ES-I3 (cell line): ENCODE results near the gene GORASP2.
A peak's percentile ranks its signal among the peaks of the same experiment; 100 is the strongest.

ENCODE experiments used
- H3K36me3 ChIP-seq: 2 replicates; pipeline ENCODE4 v1.6.1; 2013; ENCODE audit warnings: mild to moderate bottlenecking, low read length, control low read depth, moderate library complexity; ENCODE audit not compliant: insufficient read depth
- H3K4me1 ChIP-seq: 2 replicates; pipeline ENCODE4 v1.6.1; 2013; ENCODE audit warnings: mild to moderate bottlenecking, control low read depth, low read length; ENCODE audit not compliant: insufficient read depth
- H3K9ac ChIP-seq: 2 replicates; pipeline ENCODE4 v1.6.1; 2013; ENCODE audit warnings: low read depth, mild to moderate bottlenecking, low read length, moderate library complexity
- H3K9me3 ChIP-seq: 2 replicates; pipeline ENCODE4 v1.6.1; 2013; ENCODE audit warnings: mild to moderate bottlenecking, low read length, moderate library complexity; ENCODE audit not compliant: control insufficient read depth, insufficient read depth

Gene GORASP2

DNA sequence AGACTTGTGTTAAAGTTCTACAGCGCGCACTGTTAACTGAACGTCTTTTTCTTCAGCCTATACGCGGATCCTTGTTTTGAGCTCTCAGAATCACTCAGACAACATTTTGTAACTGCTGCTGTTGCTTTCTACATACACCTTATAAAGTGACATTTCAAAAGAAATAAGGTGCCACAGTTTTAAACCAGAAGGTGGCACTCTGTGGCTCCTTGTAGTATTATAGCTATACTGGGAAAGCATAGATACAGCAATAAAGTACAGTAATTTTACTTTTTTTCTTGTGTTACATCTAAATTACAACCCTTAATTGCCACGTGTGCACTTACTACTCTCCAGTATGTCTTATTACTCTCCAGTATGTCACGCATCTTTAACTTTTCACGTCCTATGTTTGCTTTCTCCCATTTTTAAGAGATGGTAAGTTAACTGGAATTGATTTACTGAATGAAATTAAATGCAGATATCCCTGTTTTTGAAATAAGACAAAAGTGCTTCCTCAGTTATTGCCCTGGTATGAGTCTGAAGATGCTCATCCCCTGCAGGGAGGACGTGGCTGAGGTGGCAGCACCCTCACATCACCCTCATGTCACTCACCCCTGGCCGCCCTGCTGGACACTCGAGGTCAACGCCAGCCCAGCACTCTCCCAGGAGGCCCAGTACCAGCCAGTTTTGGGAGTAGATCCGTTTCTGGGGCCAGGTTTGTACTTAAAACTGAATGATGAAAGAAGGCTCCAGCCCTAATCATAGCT, 37.8 kb downstream of the GORASP2 start:
- no peaks in the 10 kb centered on the region for H3K9me3 ChIP-seq
- H3K9ac ChIP-seq: no peak overlapping the region
- H3K4me1 ChIP-seq: no peaks in the 10 kb centered on the region
- peaks cover 28% of the 10 kb centered on the region for H3K36me3 ChIP-seq

DNA sequence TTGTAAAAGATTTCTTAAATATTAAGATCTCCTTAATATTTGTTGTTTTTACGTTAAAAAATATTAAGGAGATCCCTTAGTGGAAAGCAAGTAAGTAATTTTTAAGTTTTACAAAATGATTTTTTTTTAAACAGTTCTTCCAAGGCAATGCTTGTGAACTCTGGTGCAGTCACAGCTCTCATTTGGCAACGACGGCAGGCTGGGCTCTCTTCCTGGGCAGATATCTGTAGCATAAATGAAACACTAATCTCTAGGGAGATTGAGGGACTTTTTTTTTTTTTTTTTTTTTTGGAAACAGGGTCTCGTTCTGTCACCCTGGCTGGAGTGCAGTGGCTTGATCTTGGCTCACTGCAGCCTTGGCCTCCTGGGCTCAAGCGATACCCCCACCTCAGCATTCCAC, 38.5 kb downstream of the GORASP2 start:
- peaks cover 21% of the 10 kb centered on the region for H3K36me3 ChIP-seq
- no peak overlapping the region for H3K9ac ChIP-seq
- no peaks in the 10 kb centered on the region for H3K4me1 ChIP-seq
- H3K9me3 ChIP-seq: no peaks in the 10 kb centered on the region

DNA sequence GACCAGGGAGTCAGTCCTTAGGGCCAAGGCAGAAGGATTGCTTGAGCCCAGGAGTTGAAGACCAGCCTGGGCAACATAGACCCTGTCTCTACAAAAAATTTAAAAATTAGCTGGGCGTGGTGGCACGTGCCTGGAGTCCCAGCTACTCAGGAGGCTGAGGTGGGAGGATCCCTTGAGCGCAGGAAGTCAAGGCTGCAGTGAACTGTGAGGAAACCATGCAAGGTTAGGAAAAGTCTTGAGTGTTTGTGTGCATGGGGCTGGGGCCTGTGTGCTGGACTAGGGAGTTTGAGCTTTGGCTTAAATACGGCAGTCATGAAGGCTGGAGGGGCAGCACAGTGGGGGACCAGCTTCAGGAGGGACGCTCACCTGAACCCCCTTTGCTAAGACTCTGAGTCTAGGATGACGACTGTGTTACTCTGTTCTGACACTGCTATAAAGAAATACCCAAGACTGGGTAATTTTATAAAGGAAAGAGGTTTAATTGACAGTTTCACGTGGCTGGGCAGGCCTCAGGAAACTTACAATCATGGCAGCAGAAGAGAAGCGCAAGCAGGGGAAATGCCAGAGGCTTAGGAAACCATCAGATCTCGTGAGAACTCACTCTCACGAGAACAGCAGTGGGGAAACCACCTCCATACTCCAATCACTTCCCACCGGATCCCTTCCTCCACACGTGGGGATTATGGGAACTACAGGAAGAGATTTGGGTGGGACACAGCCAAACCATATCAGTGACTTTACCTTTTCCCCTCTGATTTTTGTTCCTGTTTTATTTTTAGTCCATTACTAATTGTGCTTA, 39.4 kb downstream of the GORASP2 start:
- no peak overlapping the region for H3K9ac ChIP-seq
- no peaks in the 10 kb centered on the region for H3K9me3 ChIP-seq
- no peaks in the 10 kb centered on the region for H3K4me1 ChIP-seq
- peaks cover 18% of the 10 kb centered on the region for H3K36me3 ChIP-seq

DNA sequence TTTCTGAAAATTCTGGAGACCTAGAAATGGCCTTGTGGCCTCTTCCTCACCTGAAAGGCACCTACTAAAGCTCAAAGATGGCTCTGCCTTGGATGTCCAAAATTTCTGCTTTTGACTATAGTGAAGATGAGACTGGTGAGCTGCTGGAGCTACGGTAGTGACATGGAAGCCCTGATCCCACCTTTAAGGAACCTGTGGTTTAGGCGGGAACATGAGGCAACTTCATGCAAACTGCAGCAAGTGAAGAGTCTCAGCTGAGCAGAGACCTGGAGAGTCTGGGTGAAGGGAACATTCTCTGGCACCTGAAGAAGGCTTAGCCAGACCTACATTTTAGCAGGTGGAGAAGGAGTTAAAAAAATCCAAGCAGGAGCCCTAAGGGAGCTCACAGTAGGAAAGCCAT, 40.0 kb downstream of the GORASP2 start:
- Histone ChIP-seq H3K4me1 (no peaks in the 10 kb centered on the region), H3K36me3 (peaks cover 12% of the 10 kb centered on the region; the same call in 1 of the 2 replicates), H3K9me3 (no peaks in the 10 kb centered on the region), H3K9ac (no peak overlapping the region)

DNA sequence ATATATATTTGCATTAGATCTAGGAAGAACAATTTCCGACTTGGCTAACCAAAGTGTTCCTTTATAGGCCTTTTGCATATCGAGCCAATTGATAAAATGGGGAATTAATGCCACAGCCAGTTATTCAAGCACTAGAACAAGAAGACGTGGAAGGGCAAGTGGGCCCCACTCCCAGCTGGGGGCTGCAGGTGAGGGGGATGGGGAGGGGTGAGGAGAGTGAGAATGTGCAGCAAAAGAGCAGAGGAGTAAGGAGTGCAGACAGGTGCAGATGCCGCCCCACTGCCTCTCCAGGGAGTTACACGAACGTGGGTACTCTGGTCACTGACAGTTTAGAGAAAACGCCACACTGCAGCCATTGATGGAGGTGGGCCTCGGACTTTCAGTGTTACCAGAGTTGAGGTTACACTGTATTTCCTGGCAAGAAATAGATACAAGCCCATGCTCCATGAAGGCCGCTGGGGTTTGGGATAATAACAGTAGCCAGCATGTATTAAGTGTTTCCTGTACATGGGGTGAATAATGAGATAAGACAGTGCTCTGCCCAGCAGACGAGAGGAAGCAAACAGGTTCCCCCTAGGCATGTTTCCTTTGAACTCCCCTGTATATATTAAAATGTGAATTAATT, 40.9 kb downstream of the GORASP2 start:
- H3K9me3 ChIP-seq: no peaks in the 10 kb centered on the region
- H3K9ac ChIP-seq: no peak overlapping the region
- peaks cover 4% of the 10 kb centered on the region; the same call in 1 of the 2 replicates for H3K4me1 ChIP-seq
- peaks cover 12% of the 10 kb centered on the region; the same call in 1 of the 2 replicates for H3K36me3 ChIP-seq

DNA sequence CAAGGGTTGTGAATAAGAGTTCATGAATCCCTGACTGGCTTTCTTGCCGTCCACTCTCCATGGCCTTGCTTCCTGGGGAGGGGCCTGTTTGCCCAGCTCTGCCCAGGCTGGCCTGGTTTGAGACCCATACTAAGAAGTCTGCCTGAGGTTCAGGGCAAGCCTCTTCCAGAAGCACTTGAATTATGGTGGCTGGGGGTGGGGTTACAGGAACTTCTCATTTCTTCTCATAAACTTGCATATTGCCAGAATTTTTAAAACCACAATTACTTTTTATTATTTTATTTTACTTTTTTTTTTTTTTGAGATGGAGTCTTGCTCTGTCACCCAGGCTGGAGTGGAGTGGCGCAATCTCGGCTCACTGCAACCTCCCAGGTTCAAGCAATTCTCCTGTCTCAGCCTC, 42.0 kb downstream of the GORASP2 start:
- Histone ChIP-seq H3K9ac (no peak overlapping the region), H3K36me3 (peaks cover 9% of the 10 kb centered on the region; the same call in 1 of the 2 replicates), H3K9me3 (no peaks in the 10 kb centered on the region), H3K4me1 (peaks cover 5% of the 10 kb centered on the region; the same call in 1 of the 2 replicates)

DNA sequence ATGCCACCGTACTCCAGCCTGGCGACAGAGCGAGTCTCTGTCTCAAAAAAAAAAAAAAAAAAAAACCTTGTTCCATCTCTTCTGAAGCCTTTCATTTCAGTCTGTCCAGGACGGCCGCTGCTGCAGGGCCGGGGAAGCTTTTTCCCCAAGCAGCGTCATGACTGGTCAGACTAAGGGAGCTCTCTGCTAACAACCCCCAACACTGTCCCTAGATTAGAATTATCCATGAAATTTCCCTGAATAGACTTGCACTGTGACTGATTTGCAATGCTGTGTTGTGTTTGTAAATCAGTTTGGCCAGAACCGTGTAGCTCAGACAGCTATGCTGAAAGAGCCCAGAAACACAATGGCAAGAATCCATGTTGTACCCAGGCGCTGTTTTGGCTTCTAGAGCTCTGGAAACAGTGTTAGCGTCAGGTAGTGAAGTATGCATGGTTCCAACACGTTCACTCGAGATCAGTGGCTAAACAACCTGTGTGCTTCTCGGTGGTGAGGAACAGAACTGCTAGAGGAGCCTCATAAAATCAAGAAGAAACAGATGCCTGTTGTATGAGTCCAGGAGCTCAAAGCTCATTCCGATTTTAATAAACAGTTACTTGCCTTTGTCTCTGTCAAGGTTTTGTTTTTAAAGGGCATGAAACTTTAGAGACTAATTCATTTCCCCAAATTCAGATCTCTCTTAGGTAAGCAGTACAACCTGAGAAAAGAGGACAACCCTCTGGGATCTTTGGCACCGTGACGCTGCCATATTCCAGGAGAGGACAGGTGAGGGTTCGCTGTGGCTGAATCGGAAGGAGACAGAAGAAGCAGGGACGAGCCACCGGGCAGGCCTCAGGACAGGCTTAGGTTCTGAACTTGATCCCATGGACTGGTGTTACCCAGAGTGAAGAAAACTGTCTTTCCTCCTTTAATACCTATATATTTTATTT, 43.5 kb downstream of the GORASP2 start:
- no peak overlapping the region for H3K9ac ChIP-seq
- H3K4me1 ChIP-seq: peaks cover 5% of the 10 kb centered on the region; the same call in 1 of the 2 replicates
- no peaks in the 10 kb centered on the region for H3K9me3 ChIP-seq
- H3K36me3 ChIP-seq: no peaks in the 10 kb centered on the region

DNA sequence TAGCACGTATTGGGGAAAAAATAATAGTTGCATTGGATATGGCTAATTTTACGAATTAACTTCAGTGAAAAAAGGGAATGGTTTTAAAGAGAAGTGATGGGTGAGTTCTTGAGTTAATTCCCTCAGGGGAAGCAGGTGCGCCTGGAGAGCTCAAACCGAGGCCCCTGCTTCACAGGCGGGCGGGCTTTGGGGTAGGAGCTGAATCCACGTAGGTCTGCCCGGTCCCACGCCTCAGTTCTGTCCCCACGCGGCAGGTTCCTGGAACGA, 44.1 kb downstream of the GORASP2 start:
- H3K9ac ChIP-seq: peak overlapping the region; percentile 30; the same call in 1 of the 2 replicates

DNA sequence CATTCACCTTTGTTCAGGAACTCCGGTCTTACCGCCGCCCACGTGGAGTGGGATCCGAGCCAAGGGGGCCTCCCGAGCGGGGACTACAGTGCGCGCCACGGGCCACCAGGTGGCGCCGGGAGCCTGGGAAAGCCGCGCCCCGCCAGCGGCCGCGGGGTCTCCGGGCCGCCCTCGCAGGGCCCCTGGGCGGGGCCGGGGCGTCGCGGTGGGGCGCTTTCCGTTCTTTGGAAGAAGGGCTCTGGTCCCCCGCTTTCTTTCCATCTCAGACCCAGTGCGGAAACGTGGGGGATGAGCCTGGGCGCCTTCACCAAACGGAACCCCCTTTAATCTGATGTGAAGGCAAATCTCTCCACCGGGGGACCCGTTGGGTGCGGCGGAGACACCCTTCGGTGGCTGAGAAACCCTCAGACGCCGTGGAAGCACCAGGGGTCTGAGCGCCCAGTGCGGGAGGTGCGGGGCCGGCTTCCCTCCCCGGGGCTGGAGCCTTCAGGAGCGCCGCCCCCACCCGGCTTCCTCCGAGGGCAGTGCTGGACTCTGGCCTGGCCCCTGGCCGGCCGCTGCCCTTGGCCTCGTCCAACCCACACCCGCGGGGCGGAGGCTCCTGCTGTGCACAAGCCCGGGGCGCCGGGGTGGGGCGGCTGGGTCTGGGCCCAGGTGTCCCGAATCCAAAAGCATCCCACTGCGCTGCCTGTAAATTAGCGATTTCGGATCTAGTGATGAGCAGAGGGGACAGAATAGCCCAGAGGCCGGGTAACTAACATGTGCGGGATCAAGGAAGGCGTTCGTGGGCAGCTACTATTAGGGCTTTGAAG, 44.6 kb downstream of the GORASP2 start:
- Histone ChIP-seq H3K36me3 (no peaks in the 10 kb centered on the region), H3K4me1 (peaks cover 5% of the 10 kb centered on the region; the same call in 1 of the 2 replicates), H3K9ac (peak overlapping the region; percentile 69; the same call in 1 of the 2 replicates), H3K9me3 (no peaks in the 10 kb centered on the region)

More for the DNA sequence above, 44.1 kb downstream of the GORASP2 start:
- Histone ChIP-seq H3K9me3 (no peaks in the 10 kb centered on the region), H3K36me3 (no peaks in the 10 kb centered on the region), H3K4me1 (peaks cover 5% of the 10 kb centered on the region; the same call in 1 of the 2 replicates)

DNA sequence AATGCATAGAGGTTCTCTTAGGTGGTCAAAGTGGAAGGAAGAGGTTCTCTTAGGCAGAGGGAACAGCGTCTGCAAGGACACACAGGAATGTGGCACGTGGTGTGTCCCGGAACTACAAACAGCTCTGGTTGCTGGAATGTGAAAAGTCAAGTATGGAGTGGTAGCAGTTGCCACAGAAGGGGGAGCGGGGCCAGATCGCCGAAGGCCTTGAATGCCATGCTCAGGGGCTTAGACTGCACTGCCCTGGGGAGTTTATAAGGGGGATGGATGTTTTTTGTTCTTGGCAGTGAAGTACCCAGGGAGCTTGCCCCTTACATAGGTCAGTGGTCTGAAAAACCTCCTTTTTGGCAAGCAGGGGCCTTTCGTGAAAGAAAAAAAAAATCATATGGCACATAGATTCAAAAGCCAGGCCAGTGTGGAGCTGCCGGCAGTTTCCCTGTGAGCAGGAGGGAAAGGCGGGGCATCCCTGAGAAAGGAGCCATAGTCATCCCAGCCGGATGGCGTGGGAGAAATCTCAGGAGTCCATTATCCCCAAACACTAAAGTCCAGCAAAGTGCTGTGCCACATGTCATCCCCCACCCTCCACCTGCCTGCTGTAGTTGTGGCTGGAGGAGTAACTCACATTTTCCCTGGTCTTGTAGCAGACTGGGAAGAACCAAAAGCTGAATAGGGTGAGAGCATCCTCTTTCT, 45.4 kb downstream of the GORASP2 start:
- peaks cover 5% of the 10 kb centered on the region; the same call in 1 of the 2 replicates for H3K4me1 ChIP-seq
- H3K36me3 ChIP-seq: no peaks in the 10 kb centered on the region
- peak overlapping the region; percentile 69; the same call in 1 of the 2 replicates for H3K9ac ChIP-seq
- H3K9me3 ChIP-seq: no peaks in the 10 kb centered on the region

DNA sequence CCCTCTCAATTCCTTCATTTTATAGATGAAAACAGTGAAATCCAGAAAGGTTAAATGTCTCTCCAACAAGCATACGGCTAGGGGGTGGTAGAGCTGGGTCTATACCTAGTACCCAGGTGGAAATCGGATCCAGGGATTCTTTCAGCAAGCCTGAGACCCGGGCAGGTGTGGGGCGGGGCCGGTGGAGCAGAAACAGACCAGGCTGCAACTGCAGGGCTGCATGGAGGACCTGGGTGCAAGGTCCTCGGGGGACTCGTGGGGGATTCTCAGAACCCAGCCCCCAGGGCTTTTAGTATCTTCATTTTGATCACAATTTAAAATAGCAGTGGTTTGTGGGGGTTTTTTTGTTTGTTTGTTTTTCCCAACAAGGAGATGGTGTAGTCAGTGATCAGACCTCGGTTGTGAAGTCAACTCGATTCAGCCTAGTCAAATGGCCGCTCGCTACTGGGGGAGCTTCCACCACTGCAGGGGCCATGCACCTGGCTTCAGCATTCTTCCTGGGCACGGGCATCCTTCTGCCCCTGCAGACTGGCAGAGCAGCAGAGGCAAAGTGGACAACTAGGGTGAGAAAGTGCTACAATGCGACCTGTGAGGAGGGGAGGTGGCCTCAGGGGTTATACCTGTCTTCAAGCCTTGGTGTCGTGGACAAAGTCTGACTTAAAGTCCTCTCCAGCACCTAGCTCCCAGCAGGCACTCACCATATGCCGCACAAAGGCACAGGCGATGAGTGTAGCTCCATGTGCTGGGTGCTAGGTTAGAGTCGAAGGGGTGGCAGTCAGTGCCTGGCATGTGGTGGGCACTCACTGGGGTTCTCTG, 46.3 kb downstream of the GORASP2 start:
- Histone ChIP-seq H3K9ac (no peak overlapping the region), H3K4me1 (peaks cover 5% of the 10 kb centered on the region; the same call in 1 of the 2 replicates), H3K36me3 (no peaks in the 10 kb centered on the region), H3K9me3 (no peaks in the 10 kb centered on the region)

DNA sequence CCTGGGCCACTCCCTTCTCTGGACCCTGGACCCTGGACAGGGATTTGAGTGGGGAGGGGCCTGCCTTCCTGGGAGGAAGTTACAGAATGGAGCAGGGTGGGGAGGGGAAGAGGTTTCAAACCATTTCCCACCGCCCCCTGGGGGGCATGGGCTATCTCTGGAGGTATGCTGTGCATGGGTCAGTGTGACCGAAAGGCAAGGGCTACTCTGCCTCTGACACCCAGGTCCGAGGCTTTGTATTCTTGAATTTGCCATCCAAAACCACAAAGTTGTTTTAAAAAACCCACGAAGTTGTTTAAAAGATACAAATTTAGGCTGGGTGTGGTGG, 46.9 kb downstream of the GORASP2 start:
- H3K9me3 ChIP-seq: no peaks in the 10 kb centered on the region
- H3K4me1 ChIP-seq: peaks cover 5% of the 10 kb centered on the region; the same call in 1 of the 2 replicates
- H3K9ac ChIP-seq: no peak overlapping the region
- H3K36me3 ChIP-seq: no peaks in the 10 kb centered on the region
